GM18505 (cell line): ENCODE results near the gene CACUL1.
A peak's percentile ranks its signal among the peaks of the same experiment; 100 is the strongest.

ENCODE experiments used
- ATAC-seq: cut with Tn5 transposase; IDR thresholded peaks from one replicate; pipeline ENCODE4 v1.9.1; 2021; ENCODE audit not compliant: unreplicated experiment
- POLR2A ChIP-seq: IDR thresholded peaks from 4 replicates; pipeline ENCODE4 v1.6.1; 2011; ENCODE audit warnings: borderline replicate concordance; ENCODE audit not compliant: insufficient read depth, insufficient read length; ENCODE audit errors: extremely low read depth

CACUL1 gene

DNA sequence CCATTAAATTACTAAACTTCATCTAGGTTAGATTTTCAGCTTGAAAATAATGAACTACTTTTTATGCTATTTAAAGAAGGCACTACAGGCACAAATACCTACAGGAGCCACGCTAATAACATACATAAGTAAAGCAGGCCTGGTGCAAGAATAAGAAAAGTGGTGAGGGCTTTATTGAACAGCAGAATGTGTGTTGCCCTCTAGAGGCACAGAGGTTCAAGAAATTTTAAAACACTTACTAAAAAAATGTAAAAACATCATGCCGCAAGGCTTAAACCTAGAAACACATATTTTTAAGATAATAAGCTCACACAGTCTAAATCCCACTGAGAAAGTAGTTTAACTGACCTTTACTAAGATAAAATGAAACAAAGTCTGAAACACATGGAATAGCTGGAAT lies 20.3 kb downstream of the CACUL1 start:
- no peak for TF ChIP-seq POLR2A
- no peak for ATAC-seq

DNA sequence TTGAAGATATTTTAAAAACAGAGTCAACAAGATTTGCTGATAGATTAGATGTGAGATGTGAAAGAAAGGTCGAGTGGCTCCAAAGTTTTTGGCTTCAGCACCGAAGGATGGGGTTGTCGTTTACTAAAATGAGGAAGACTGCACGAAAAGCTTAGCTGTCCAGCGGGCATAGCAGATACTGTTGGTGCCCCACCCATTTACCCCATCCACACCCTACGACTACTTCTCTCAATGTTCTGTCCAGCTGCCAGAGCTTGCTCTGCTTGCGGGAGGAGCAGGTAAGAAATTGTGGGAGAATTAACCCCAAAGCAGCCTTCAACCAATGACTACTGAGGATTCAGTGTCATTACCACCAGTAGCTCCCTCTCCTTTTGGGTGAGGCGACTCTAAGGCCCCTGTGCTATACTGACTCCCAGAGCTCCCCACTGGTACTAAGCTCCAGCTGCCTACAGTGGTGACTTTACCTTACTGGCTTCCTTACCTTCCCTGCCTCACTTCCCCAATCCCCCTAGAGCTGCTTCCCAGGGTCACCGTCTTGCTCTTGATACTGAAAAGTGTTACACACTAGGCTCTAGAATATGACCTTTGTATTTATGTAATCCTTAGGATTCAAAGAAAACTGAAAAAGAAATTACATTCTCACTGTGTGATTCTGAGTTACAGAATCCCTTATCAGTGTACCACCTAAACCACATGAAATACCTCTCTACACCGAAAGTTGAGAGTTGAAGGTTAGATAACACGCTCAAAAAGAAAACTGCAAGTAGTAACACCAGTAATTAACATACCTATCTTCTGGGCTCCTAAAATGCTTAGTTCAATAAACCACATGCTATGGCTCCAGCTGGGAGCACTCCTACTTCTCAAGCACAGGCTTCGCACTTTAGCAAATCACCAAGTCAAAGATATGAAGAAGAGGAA lies 22.3 kb downstream of the CACUL1 start:
- TF ChIP-seq POLR2A: no peak
- ATAC-seq: peak; percentile 53

- ATAC-seq: no peak
- no peak for TF ChIP-seq POLR2A
Observed at GRCh38 chr10:118730756-118731456, 23.9 kb downstream of the CACUL1 start.

DNA sequence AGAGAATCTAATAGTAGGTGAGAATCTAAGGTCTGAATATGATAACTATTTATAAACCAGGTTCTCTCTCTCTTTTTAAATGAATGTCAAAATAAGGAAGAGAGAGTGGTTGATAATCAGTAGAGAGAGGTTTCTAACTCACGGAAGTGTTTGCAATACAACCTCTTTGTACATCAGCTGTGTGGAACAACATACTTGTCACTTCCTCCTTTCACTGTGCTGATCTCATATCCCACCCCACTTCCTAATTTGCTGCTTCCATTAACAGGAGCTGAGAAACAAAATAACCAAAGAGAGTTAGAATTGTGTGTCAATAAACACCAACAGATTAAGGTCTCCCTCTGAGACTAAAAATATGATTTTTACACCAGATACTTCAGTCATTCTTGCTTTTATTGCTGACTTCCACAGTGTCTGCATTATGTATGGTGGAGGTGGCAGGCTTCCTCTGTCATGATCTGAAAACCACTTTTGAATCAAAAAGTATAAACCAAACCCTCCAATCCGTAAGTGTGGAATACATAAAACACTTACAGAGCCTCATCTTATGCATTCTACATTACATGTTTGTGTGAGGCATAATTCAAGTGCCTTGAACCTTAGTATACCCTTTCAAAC lies 25.0 kb downstream of the CACUL1 start:
- peak; percentile 79 for ATAC-seq
- TF ChIP-seq POLR2A: no peak

- ATAC-seq: no peak
- no peak for TF ChIP-seq POLR2A
Observed at GRCh38 chr10:118729200-118729599, 25.6 kb downstream of the CACUL1 start.

DNA sequence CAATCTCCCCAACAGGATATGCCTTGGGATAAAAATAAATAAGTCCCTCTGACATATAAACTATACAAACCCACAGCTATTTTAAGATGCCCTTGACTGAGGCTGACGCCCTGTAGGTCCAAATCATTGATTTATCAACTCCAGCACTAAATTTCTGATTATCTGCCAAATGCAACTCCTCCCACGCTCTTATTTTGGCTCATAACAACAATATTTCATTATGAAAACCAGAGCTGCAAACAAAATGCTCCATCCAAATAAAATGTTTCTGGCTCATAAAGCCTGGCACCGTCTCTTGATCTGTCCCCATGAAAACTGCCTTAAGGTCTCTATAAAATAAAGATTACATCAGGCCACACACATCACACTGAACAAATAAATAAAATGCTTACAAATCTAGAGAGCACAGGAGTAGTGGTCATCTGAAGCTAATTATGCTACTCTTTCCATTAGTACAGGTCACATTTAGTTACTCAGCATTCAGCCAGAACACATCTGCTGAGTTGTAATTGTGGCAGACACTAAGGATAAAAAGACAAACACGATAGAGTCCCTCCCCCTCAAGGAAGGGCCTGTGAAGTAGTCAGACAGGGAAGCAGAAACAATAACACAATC lies 28.8 kb downstream of the CACUL1 start:
- no peak for ATAC-seq
- TF ChIP-seq POLR2A: no peak

DNA sequence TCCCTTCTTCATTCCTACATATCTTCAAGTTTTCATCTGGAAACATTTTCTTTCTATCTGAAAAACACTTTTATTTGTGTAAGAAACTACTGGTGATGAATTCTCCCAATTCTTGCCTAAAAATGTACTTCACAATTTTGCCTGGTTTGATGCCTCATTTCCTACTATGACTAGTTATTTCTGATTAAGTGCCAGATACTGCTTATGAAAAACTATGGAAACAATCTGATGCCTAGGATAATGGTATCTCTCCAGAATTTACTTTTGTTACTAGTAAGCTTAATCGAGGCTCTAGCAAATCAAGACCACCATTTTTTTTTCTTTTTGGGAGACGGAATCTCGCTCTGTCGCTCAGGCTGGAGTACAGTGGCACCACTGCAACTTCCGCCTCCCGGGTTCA lies 31.3 kb downstream of the CACUL1 start:
- no peak for ATAC-seq
- no peak for TF ChIP-seq POLR2A

- TF ChIP-seq POLR2A: no peak
- no peak for ATAC-seq
Observed at GRCh38 chr10:118721539-118721876, 33.3 kb downstream of the CACUL1 start.

GRCh38 chr10:118720685-118721538 lies 33.9 kb downstream of the CACUL1 start:
- ATAC-seq: no peak
- no peak for TF ChIP-seq POLR2A

DNA sequence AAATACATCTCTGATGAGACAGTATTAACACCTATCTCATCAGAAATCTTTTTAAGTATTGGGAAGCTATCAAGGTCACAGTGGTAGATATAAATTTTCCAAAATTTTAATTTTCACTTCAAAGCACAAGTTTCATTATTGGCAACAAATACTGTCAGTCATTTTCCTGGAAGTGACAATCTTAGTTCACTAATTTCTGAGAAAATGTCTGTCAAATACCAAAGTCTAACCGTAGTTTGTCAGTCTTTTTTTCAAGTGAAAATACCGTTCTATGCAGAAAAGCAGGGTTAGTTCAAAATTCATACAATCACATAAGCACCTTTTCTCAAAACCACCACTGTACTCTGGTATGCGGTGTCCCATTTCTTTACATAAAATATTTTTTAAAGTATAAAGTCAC lies 40.4 kb downstream of the CACUL1 start:
- ATAC-seq: no peak
- TF ChIP-seq POLR2A: no peak

GRCh38 chr10:118712930-118713634 lies 41.7 kb downstream of the CACUL1 start:
- TF ChIP-seq POLR2A: no peak
- ATAC-seq: no peak

DNA sequence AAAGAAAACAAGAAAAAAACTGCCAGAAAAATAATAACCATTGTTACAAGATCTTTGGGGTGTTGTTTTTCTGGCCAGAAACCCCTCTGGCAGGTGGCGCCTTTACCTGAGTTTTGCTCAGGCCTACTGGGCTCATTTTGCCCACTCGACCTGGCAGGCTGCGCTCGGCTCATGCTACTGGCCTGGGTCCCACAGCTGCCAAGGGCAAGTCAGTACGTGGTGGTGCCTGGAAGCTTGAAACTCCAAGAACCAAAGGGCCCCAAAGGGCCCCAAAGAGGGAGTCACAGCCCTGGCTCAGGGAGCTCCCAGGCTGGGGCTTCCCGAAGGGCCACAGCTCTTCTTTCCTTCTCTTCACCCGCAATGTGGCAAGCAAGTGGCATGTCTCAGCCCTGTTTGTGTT lies 42.7 kb downstream of the CACUL1 start:
- no peak for ATAC-seq
- no peak for TF ChIP-seq POLR2A
